WI38 (cell line): ENCODE results near the gene POLR2J.
A peak's percentile ranks its signal among the peaks of the same experiment; 100 is the strongest.

ENCODE experiments used
- H3K4me3 ChIP-seq: 2 replicates; pipeline ENCODE4 v1.5.1; 2011; ENCODE audit warnings: low read depth, mild to moderate bottlenecking, control low read depth, low read length
- CTCF ChIP-seq: IDR thresholded peaks from 2 replicates; pipeline ENCODE4 v1.5.1; 2012; ENCODE audit warnings: low read depth, mild to moderate bottlenecking, control low read depth, low read length

POLR2J gene

GRCh38 chr7:102436118-102436517, 42.6 kb downstream of the POLR2J start:
- no peak for TF ChIP-seq CTCF
- no peak overlapping the region for H3K4me3 ChIP-seq

DNA sequence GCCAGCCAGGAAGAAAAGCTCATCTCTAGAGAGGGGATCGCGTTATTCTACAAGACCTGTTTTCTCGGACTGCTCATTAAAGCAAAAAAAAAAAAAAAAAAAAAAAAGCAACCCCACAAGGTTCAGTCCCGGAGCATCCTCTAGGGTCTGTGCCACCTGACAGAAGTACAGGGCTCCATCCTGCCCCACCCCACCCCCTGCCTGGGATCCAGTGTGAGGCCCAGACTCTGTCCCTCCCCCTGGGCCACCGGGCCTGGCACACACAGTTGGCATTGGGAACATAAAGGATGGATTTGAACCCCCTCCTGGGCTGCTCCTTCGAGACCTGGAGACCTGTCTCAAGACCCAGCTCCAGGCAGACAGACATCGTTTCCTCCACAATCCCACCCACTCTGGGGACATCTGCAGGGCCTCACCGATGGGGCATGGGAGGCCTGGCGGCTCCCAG, 44.7 kb downstream of the POLR2J start:
- peak overlapping the region; percentile 79 for H3K4me3 ChIP-seq
- TF ChIP-seq CTCF, result no peak

GRCh38 chr7:102433219-102434038, 45.3 kb downstream of the POLR2J start, which contains the start of gene ORAI2:
Gene ORAI2 (plus strand): TSS chr7:102433575. CDS start chr7:102438957, 5,382 bp downstream.
- H3K4me3 ChIP-seq, result peak within 1 kb of the TSS; percentile 79
- no peak for TF ChIP-seq CTCF

DNA sequence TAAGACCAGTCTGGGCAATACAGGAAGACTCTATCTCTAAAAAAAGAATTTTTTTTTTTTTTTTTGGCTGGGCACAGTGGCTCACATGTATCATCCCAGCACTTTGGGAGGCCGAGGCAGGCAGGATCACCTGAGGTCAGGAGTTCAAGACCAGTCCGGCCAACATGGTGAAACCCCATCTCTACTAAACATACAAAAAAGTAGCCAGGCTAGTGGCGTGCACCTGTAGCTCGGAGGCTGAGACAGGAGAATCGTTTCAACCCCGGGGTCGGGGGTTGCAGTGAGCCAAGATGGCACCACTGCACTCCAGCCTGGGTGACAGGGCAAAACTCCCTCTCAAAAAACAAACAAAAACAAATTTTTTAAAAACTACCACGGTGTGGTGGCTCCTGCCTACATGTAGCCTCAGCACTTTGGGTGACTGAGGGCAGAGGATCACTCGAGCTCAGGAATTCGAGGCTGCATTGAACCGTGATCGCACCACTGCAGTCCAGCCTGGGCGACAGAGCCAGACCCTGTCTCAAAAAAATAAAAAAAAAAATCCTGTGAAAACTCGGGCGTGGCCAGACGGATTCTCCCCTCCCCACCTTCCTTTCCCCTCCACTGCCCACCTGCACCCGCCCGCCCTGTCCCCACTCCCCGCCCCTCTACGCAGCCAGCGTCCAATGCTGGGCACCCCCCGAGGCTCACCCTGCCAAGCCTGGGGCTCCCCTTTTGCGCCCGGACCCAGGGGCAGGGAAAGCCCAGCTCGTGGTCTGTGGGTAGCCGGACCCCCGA, 46.1 kb downstream of the POLR2J start:
- H3K4me3 ChIP-seq, result peak overlapping the region; percentile 79
- TF ChIP-seq CTCF, result no peak

DNA sequence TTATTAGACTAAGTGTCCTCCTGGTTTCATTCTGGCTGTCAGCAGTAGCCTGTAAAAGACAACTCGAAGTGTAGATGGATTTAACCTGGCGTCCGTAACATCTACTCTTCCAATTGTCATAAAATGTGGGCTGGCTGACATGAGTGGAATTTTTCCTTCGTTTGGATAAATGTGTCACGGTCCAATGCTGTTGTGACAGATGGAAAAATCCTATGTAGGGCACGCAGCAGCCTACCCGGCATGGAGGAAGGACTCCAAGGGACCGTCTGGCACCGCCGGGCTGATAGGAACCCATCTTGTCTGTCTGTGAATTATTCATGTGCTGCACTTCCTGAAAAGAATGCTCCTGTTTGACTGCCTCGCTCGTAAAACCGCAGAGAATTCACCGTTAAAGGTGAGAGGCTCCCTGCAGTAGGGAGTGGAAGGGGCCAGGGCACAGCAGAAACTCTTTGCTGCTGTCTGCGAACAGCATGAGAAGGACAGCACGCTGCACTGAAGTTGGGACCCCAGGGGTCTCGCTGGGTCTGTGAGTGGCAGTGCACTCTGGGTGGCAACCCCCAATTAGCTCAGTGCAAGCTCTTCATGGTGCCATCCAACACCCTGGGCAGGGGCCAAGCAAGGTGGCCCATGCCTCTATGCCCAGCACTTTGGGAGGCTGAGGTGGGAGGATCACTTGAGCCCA, 47.0 kb downstream of the POLR2J start:
- TF ChIP-seq CTCF, result no peak

GRCh38 chr7:102429141-102429899, 49.4 kb downstream of the POLR2J start:
- TF ChIP-seq CTCF, result no peak

More for the DNA sequence above, 47.0 kb downstream of the POLR2J start:
- H3K4me3 ChIP-seq, result no peak overlapping the region

More at GRCh38 chr7:102429141-102429899, 49.4 kb downstream of the POLR2J start:
- no peak overlapping the region for H3K4me3 ChIP-seq
